ENCODE data around the gene CTNNBIP1. TPM values are rescaled to one million over a fixed set of nuclear protein-coding genes. Genes with fewer than 3 reads are reported as not detected.

CTNNBIP1 gene
- total RNA-seq, 1 experiment from 2014 or later, result 23.3 TPM

GRCh38 chr1:9835758-9836631 is 74.1 kb downstream of the CTNNBIP1 start:
- DNase-seq (ENCODE audit: low read depth), result no peak

- no peak for DNase-seq (ENCODE audit: low read depth)
Observed at GRCh38 chr1:9835404-9835757, 74.7 kb downstream of the CTNNBIP1 start.

- DNase-seq (ENCODE audit: low read depth), result no peak
Observed at GRCh38 chr1:9833632-9834031, 76.4 kb downstream of the CTNNBIP1 start.

- no peak for DNase-seq (ENCODE audit: low read depth)
Observed at GRCh38 chr1:9827558-9828185, 82.4 kb downstream of the CTNNBIP1 start.

GRCh38 chr1:9826616-9827015 is 83.5 kb downstream of the CTNNBIP1 start:
- no peak for DNase-seq (ENCODE audit: low read depth)

GRCh38 chr1:9826087-9826486 is 84.0 kb downstream of the CTNNBIP1 start:
- DNase-seq (ENCODE audit: low read depth), result no peak

GRCh38 chr1:9825093-9826074 is 84.7 kb downstream of the CTNNBIP1 start:
- DNase-seq (ENCODE audit: low read depth), result peak; percentile 54

- no peak for DNase-seq (ENCODE audit: low read depth)
Observed at GRCh38 chr1:9824702-9825089, 85.4 kb downstream of the CTNNBIP1 start.

GRCh38 chr1:9823943-9824701 is 85.9 kb downstream of the CTNNBIP1 start, which contains the start of gene CLSTN1:
CLSTN1 (minus strand) TSS chr1:9823965; CDS start chr1:9823733, 232 bp downstream.
- DNase-seq (ENCODE audit: low read depth), result peak; percentile 81

- no peak for DNase-seq (ENCODE audit: low read depth)
Observed at GRCh38 chr1:9823693-9823942, 86.5 kb downstream of the CTNNBIP1 start.

- peak; percentile 9 for DNase-seq (ENCODE audit: low read depth)
Observed at GRCh38 chr1:9822897-9823692, 87.0 kb downstream of the CTNNBIP1 start.

- DNase-seq (ENCODE audit: low read depth), result no peak
Observed at GRCh38 chr1:9822490-9822889, 87.6 kb downstream of the CTNNBIP1 start.

- no peak for DNase-seq (ENCODE audit: low read depth)
Observed at GRCh38 chr1:9821710-9822109, 88.4 kb downstream of the CTNNBIP1 start.

- DNase-seq (ENCODE audit: low read depth), result no peak
Observed at GRCh38 chr1:9820521-9820920, 89.5 kb downstream of the CTNNBIP1 start.

GRCh38 chr1:9817734-9818133 is 92.3 kb downstream of the CTNNBIP1 start:
- no peak for DNase-seq (ENCODE audit: low read depth)

- DNase-seq (ENCODE audit: low read depth), result no peak
Observed at GRCh38 chr1:9816199-9816598, 93.9 kb downstream of the CTNNBIP1 start.

- no peak for DNase-seq (ENCODE audit: low read depth)
Observed at GRCh38 chr1:9815150-9815549, 94.9 kb downstream of the CTNNBIP1 start.

- no peak for DNase-seq (ENCODE audit: low read depth)
Observed at GRCh38 chr1:9814619-9815018, 95.5 kb downstream of the CTNNBIP1 start.

GRCh38 chr1:9811239-9811966 is 98.7 kb downstream of the CTNNBIP1 start:
- DNase-seq (ENCODE audit: low read depth), result no peak

- no peak for DNase-seq (ENCODE audit: low read depth)
Observed at GRCh38 chr1:9809100-9809510, 101.0 kb downstream of the CTNNBIP1 start.
